Vagina (tissue), 2 donors: ENCODE data around the gene MAP2K2. TPM values are rescaled to one million over a fixed set of nuclear protein-coding genes. Genes with fewer than 3 reads are reported as not detected.

Experiments
- DNase-seq, 2 donors: peaks; one replicate each; pipeline ENCODE4 v3.0.0-alpha.2; 2017; ENCODE audit errors: extremely low spot score in 2 of 2
- H3K27ac ChIP-seq: fragments of 200-600 bp; sonication (generic); one replicate; pipeline ENCODE4 v1.5.1; 2019
- H3K27me3 ChIP-seq: fragments of 200-600 bp; sonication (generic); one replicate; pipeline ENCODE4 v1.5.1; 2019
- H3K36me3 ChIP-seq, 2 donors: fragments of 200-600 bp; sonication (generic); one replicate each; pipeline ENCODE4 v1.5.1; 2017 to 2019
- H3K4me1 ChIP-seq: fragments of 200-600 bp; sonication (generic); one replicate; pipeline ENCODE4 v1.5.1; 2019
- H3K4me3 ChIP-seq, 2 donors: fragments of 200-600 bp; sonication (generic); 1 replicate in 1 of 2; 2 replicates in 1 of 2; pipeline ENCODE4 v1.5.1; 2016 to 2019
- H3K9me3 ChIP-seq: fragments of 200-600 bp; sonication (generic); one replicate; pipeline ENCODE4 v1.5.1; 2019
- CTCF ChIP-seq, 3 experiments: fragments of 450-650 bp in 2 of 3; fragments of 200-600 bp in 1 of 3; sonication (generic) in 1 of 3; IDR thresholded peaks; one replicate each; pipeline ENCODE4 v1.5.1; 2017 to 2019; ENCODE audit warnings: antibody characterized with exemption in 3 of 3, mild to moderate bottlenecking in 2 of 3, moderate library complexity in 2 of 3
- POLR2A ChIP-seq, 2 donors: fragments of 450-650 bp; IDR thresholded peaks; one replicate each; pipeline ENCODE4 v1.6.1; 2017; ENCODE audit warnings: antibody characterized with exemption in 2 of 2, mild to moderate bottlenecking in 2 of 2, moderate library complexity in 2 of 2
- POLR2AphosphoS5 ChIP-seq, 2 donors: sonication (generic); formaldehyde crosslinking; IDR thresholded peaks; one replicate each; pipeline ENCODE4 v1.9.0; 2017; ENCODE audit warnings: antibody characterized with exemption in 2 of 2, mild to moderate bottlenecking in 2 of 2, low read depth in 1 of 2; ENCODE audit not compliant: insufficient read depth in 1 of 2
- intact Hi-C: fragments of 100-400 bp; cut with DNase I; formaldehyde crosslinking; loops from one replicate; pipeline ENCODE4 v1.15.1; 2023
- total RNA-seq: library from RNA; depleted of rRNA; stranded (reverse); fragments of >200 nt; gene quantifications from one replicate; pipeline ENCODE4 v1.2.3, GENCODE V29; 2016

Gene MAP2K2
- total RNA-seq, 1 donor from 2014 or later: 104 TPM

DNA sequence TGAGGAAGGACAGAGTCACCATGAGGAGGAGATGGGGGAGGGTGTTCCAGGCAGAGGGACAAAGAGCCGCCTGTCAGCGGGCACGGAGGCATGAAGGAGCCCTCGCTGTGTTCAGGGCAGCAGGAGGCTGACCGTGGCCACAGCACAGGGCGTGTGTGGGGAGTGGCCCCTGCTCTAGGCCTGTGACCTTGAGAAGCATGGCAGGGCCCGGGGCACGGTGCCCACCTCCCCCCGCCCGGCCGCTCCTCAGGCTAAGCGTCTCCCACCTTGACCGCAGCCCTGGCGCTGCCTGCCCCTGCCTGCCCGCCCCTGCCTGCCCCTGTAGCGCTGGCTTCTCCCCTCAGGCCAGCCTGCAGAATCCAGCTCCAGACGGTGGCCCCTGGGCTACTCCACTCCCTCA, 11.6 kb downstream of the MAP2K2 start:
- no peaks in the 10 kb centered on the region for H3K4me1 ChIP-seq
- no peaks in the 10 kb centered on the region for H3K9me3 ChIP-seq
- H3K27me3 ChIP-seq: no peaks in the 10 kb centered on the region
- no peak for DNase-seq
- no peak for TF ChIP-seq POLR2AphosphoS5 (IDR thresholded peaks at IDR 0.05; ENCODE audit: insufficient read depth in 1 of 2, low read depth in 1 of 2)
- TF ChIP-seq CTCF (IDR thresholded peaks at IDR 0.05): no peak
- TF ChIP-seq POLR2A (IDR thresholded peaks at IDR 0.05): no peak
- intact Hi-C loops: no loop called here
- no peak overlapping the region for H3K4me3 ChIP-seq
- H3K27ac ChIP-seq: no peak overlapping the region
- peaks cover 0 to 61% of the 10 kb centered on the region in 2 donors for H3K36me3 ChIP-seq

GRCh38 chr19:4109626-4109945, 14.3 kb downstream of the MAP2K2 start:
- Histone ChIP-seq H3K36me3 (peaks cover 0 to 41% of the 10 kb centered on the region in 2 donors), H3K27ac (no peak overlapping the region)

DNA sequence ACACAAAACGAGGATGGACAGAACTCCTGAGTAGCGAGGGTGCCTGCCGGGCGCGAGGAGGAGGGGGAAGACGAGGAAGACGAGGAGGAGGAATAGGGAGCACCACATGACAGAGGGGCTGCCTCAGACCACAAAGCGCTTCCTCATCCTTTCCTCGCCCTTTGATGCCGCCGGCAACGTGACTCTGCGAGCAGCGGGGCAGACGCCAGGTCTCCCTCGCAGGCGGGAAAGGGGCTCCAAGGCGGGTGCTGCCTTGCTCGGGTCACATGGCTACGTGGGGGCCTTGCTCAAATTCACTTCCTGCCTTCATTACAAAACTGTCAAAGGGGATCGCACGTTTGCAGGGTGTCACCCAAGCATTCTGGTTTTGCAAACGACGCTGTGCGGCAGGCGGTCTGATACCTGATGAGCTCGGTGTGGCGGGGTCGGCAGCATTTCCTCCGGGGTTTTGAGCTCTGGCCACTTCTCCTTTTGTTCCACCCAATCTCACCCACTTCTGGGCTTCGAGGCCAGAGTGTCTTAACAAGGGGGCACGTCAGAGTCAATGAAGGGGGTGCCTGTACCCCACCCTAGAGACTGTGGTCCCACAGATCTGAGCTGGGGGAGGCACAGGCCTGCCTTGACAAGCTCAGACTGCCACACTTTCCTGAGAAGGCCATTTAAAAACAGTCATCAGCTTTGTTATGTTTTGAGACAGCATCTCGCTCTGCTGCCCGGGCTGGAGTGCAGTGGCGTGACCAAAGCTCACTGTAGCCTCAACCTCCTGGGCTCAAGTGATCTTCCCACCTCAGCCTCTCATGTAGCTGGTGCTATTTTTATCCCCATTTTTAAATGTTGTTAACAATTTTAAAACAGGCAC, 14.9 kb downstream of the MAP2K2 start:
- TF ChIP-seq CTCF (IDR thresholded peaks at IDR 0.05) (no peak), POLR2AphosphoS5 (IDR thresholded peaks at IDR 0.05; ENCODE audit: insufficient read depth in 1 of 2, low read depth in 1 of 2) (peak in 1 of 2 donors; percentile 31), POLR2A (IDR thresholded peaks at IDR 0.05) (no peak)
- H3K9me3 ChIP-seq: no peaks in the 10 kb centered on the region
- no peak overlapping the region for H3K4me3 ChIP-seq
- H3K27me3 ChIP-seq: no peaks in the 10 kb centered on the region
- H3K27ac ChIP-seq: no peak overlapping the region
- intact Hi-C loops: no loop called here
- H3K4me1 ChIP-seq: no peaks in the 10 kb centered on the region
- DNase-seq: no peak
- peaks cover 0 to 36% of the 10 kb centered on the region in 2 donors for H3K36me3 ChIP-seq

More at GRCh38 chr19:4109626-4109945, 14.3 kb downstream of the MAP2K2 start:
- Histone ChIP-seq H3K9me3 (no peaks in the 10 kb centered on the region), H3K27me3 (no peaks in the 10 kb centered on the region), H3K4me3 (no peak overlapping the region), H3K4me1 (no peaks in the 10 kb centered on the region)
- no peak for DNase-seq
- no peak for TF ChIP-seq CTCF (IDR thresholded peaks at IDR 0.05)
- TF ChIP-seq POLR2A (IDR thresholded peaks at IDR 0.05): no peak
- no peak for TF ChIP-seq POLR2AphosphoS5 (IDR thresholded peaks at IDR 0.05; ENCODE audit: insufficient read depth in 1 of 2, low read depth in 1 of 2)
- intact Hi-C loops: no loop called here

DNA sequence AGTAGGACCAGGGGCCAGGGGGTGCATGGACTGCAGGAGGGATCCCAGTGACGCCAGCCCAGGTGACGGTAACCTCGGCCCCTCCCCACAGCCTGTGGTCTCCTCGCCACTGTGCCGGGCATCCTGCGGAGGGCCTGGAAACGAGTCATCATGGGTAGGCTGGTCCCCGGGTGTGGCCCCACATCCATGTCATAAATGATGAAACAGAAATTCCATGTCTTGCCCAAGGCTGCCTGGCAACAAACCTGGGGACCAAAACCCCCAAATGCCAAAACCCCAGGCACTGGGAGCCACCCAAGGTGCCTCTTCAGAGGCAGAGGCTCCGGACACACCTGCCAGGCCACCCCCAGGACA, 20.9 kb downstream of the MAP2K2 start:
- peaks cover 0 to 41% of the 10 kb centered on the region in 2 donors for H3K36me3 ChIP-seq
- H3K27ac ChIP-seq: no peak overlapping the region
- no peaks in the 10 kb centered on the region for H3K9me3 ChIP-seq
- intact Hi-C loops: no loop called here
- no peak overlapping the region for H3K4me3 ChIP-seq
- H3K4me1 ChIP-seq: no peaks in the 10 kb centered on the region
- no peaks in the 10 kb centered on the region for H3K27me3 ChIP-seq
- TF ChIP-seq CTCF (IDR thresholded peaks at IDR 0.05): no peak
- no peak for TF ChIP-seq POLR2A (IDR thresholded peaks at IDR 0.05)
- TF ChIP-seq POLR2AphosphoS5 (IDR thresholded peaks at IDR 0.05; ENCODE audit: insufficient read depth in 1 of 2, low read depth in 1 of 2): no peak
- no peak for DNase-seq

GRCh38 chr19:4102339-4103079, 21.4 kb downstream of the MAP2K2 start:
- H3K27me3 ChIP-seq: no peaks in the 10 kb centered on the region
- no peak overlapping the region for H3K27ac ChIP-seq
- peaks cover 1% of the 10 kb centered on the region for H3K4me1 ChIP-seq
- H3K9me3 ChIP-seq: no peaks in the 10 kb centered on the region
- no peak overlapping the region for H3K4me3 ChIP-seq
- peaks cover 0 to 41% of the 10 kb centered on the region in 2 donors for H3K36me3 ChIP-seq
- no peak for TF ChIP-seq POLR2A (IDR thresholded peaks at IDR 0.05)
- no peak for TF ChIP-seq CTCF (IDR thresholded peaks at IDR 0.05)
- TF ChIP-seq POLR2AphosphoS5 (IDR thresholded peaks at IDR 0.05; ENCODE audit: insufficient read depth in 1 of 2, low read depth in 1 of 2): no peak
- intact Hi-C loops: no loop called here
- DNase-seq: no peak
